Measurements from ENCODE around the gene FAM180B. TPM values are rescaled to one million over a fixed set of nuclear protein-coding genes. Genes with fewer than 3 reads are reported as not detected.
"Not testable (repeated sequence)": the region's sequence is repeated elsewhere in the genome, so short reads cannot be mapped to it uniquely, and the experiment has no call there.

FAM180B gene, protein sequence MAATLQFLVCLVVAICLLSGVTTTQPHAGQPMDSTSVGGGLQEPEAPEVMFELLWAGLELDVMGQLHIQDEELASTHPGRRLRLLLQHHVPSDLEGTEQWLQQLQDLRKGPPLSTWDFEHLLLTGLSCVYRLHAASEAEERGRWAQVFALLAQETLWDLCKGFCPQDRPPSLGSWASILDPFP
- polyA plus RNA-seq (ENCODE audit: insufficient read length in 10 of 10), result 1 to 10 TPM; 1.2 to 4.1 (median 2.7) TPM
- long read RNA-seq, donor 1, partial matches to known transcripts, result 0 of 1 reads
- long read RNA-seq, donor 1, other reads (novel, unspliced or antisense), result 0 of 1 reads
- long read RNA-seq, donor 2, result 0 reads
- long read RNA-seq, donor 3, result 0 reads
- long read RNA-seq, donor 4, partial matches to known transcripts, result 0 of 1 reads
- long read RNA-seq, donor 4, other reads (novel, unspliced or antisense), result 0 of 1 reads
- long read RNA-seq, donor 5, result 0 reads
- long read RNA-seq, donor 6, result 0 reads
- long read RNA-seq, donor 7, result 0 reads
- long read RNA-seq, donor 8, result 0 reads
- long read RNA-seq, donor 9, result 0 reads

DNA sequence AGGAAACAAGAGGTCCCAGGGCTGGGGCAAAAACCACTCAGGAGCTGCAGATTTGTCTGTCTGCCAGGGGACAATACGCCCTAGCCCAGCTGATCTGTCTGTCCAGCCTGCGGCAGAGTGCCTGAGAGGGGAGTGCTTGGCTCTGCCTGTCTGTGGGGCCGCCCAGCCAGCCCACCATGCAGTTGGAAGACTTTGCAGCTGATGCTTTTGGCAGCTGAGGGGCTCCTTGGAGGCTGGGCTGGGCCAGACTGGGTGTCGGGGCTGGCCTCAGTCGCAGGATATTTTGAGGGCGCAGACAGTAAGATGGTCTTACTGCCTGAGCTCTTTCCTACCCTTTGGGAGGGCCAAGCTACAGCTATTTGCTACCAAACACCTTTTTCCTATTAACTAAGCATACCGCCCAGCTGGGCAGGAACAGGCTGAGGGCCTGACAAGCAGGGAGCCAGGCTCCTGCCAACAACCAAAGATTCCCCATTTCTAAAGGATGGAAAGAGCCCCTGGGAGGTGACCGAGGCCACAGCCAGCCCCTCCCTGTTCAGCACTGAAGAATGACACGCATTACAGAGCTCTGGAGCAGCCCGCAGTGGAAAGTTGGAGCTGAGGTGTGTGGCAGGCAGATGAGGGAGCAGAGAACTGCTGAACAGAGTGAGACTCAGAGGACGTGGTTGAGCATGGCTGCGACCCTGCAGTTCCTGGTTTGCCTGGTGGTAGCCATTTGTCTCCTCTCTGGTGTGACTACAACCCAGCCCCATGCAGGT lies at the start of gene FAM180B:
Gene FAM180B (plus strand): TSS at position 581 of the 758 bp plus-strand sequence. CDS start 91 bp downstream, at position 672.
- peak in 2 of 3 donors; percentile 72 to 80 for DNase-seq

DNA sequence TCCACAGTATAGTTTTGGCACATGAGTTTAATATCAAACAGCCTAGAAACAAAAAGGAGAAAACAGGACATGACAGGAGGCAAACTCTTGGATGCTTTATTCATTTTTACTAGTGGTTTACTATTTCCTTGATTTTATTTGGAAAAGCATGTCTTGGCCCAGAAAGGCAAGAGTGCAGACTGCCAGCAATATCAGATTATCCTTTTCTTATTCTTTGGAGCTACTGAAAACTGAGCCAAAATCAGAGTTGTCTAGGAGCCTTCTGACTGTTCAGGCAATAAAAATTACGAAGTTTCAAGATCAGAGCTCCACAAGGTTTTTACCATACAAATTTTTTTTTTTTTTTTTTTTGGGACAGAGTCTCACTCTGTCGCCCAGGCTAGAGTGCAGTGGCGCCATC lies 49.6 kb upstream of the FAM180B start:
- DNase-seq, result peak in 2 of 3 donors; percentile 55 to 71

DNA sequence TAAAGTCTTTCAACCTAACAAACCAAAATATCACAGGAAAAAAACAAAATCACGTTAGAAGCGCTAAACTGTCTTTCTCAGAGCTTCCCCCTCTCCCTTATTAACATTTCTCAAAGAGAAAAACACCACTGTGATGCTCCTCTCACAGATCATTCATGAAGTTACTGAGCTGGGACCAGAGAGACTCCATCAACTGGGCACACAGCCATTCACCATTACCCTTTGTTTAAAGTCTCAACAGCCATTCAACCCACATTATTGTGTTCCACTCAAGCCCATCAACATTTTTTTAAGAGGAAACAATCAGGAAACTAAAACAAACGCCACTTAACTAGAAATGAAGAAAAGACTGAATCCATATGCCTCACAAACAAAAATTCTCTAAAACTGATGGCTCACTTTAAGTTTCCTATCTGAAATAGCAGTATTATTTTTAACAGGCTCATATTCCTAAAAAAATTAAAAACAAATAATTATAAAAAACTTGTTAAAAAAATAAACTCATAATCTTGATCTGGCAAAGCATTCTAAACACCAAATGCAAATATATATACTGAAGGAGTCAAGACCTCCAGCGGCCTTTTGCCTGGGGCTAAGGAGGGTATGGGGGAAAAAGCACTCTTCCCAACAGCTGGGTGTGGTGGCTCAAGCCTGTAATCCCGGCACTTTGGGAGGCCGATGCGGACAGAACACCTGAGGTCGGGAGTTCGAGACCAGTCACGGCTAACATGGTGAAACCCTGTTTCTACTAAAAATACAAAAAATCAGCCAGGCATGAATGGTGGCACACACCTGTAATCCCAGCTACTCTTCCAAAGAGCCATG lies 47.5 kb upstream of the FAM180B start:
- no peak for DNase-seq

DNA sequence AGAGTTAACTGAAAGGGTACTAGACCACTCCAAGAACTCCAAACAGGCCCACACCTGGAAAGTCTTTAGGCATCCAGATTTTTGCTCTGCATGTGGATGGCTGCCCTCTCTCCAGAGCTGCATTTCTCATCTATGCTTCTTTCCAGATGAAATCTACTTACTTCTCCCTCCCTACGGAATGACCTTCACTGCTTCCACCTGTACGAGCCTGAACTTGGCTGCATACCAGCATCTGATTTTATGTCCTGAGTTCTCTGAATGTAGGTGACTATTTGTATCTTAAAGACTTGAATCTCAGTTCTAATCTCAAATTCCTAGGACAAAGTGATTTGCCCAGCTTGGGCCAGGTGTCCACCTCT lies 46.8 kb upstream of the FAM180B start:
- no peak for DNase-seq

DNA sequence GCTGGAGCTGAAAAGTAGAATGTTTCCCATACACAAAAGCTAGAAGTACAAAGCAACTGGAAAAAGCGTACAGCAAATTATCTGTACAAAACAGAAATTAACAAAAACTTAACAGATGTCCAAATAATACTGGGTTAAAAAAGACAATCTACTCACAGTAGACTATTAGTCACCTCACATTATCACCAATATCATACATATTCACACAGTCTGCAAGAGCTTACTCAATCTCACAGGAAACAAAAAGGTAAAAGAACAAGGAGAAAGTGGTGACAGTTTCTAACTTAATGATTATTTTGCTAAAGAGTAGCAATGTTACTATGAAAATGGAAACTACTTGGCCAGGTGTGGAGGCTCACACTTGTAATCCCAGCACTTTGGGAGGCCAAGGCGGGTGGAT lies 45.4 kb upstream of the FAM180B start:
- DNase-seq, result no peak

DNA sequence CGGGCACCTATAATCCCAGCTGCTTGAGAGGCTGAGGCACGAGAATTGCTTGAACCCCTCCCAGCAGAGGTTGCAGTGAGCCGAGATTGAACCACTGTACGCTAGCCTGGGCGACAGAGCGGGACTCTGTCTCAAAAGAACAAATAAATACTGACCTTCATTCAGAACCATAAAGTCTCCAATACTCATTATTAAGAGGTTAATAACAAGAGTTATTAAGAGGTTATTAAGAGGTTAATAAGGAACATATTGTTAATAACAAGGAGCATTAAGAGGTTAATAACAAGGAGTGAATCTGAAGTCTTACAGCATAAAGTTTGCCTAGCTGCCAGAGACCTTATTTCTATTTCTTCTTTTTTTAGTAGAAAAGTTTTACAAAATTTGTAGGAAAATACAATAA lies 41.2 kb upstream of the FAM180B start:
- no peak for DNase-seq

DNA sequence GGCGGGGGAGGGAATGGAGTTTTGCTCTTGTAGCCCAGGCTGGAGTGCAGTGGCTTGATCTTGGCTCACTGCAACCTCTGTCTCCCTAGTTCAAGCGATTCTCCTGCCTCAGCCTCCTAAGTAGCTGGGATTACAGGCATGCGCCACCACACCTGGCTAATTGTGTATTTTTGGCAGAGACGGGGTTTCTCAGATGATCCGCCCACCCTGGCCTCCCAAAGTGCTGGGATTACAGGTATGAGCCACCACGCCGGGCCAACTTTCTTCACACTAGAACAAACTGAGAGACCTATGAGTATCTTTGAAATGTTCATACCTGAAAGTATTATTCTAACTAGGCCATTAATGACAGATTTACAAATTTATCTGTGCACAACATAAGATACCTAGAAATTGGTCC lies 40.2 kb upstream of the FAM180B start:
- DNase-seq, result not testable (repeated sequence)

DNA sequence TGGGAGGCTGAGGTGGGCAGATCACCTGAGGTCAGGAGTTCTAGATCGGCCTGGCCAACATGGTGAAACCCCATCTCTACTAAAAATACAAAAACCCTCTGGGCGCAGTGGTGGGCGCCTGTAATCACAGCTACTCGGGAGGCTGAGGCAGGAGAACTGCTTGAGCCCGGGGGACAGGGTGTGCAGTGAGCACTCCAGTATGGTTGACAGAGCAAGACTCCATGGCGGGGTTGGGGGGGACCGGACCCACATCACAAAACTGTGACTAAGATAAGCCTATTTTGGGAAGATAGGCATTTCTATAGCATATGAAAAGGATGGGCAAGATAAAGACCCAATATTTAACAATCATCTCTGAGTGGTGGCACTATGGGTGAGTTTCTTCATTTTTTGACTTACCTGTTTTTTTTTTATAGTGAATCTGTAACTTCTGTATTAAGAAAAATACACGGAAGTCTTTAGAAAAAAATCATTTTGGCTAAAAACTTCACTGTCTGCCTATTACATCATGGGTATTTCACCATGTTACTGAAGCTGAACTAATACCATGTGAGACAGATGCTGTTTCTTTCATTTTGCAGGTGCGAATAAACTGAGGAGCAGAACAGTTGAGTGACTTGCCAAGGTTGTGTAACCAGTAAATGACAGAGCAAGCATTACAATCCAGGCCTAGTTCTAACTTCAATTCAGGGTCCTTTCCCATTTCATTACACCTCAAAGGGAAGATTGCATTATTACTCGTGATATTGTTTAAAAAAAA lies 36.0 kb upstream of the FAM180B start:
- no peak for DNase-seq

DNA sequence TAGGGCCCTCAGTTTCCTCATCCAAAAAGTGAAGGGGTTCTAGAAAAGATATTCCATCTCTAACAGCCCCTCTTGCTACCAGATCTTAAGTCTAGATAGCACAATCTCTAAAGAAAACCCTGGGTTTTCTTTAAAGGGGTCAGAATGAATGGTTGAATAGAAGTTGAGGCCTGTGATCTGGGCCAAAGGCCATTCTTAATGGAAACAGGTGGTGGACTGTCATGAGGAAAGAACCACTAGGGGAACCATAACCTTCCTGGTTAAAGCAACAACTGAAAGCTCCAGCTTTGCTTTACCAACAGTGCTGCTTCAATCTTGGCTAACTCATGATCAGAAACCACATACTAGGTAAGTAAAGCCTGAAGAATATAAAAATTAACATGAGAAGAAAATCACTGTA lies 35.4 kb upstream of the FAM180B start:
- DNase-seq, result no peak

DNA sequence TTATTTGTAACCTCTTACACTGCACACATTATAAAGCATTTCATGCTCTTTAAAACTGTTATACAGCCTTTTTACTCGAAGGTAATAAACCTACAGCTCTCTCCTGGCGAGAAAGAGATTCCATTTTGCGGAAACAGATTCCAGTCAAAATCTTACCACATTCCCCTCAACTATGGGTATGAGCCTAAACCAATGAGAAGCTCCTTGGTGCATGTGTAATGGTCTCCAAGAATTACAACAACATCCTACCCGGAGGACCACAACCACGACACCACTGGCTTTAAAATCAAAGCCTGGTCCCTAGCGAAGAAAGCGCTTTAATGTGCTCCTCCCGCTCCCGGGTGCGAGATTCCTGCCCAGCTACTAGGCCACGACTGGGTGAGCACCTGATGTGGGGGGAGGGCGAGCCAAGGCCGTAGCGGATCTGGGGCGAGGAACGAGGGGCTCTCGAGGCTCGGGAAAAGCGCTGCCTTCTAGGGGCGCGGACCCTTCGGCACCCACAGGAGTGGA lies 34.4 kb upstream of the FAM180B start:
- peak in 2 of 3 donors; percentile 20 to 33 for DNase-seq

DNA sequence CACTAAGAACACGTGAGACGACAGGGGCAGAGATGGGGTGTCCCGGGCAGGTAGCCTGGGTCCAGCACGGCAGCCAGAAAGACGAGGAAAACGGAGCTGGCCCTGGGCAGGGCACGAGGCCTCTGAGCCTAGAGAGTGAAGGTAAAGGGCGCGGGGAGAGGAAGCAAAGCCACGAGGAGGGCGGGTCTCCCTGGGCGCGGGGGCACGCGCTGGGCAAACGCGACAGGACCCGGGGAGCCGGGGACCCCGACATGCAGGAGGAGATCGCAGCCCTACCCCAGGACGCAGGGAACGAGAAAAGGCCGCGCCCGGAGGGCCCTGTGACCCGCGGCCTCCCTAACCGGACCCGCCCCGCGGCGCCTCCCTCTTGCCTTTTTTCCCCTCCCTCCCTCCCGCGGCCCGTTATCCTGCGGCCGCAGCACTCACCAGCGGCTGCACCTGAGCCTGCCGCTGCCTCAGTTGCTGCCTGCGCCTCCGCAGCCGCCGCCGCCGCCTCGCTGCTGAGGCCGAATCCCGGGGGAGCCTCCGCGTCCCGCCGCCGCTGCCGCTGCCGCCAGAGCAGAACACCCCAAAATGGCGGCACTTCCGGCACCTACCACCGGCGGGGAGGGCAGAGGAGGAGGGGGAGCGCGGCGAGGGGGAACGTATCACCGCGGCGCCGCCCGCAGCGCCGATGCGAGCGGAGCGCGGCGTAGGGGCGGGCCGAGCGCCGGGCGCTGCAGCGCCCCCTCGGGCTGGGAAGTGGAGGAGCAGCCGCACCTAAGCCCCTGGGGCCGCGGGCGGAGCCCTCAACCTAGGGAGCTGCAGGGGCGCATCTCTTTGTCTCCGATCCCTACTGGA lies 33.7 kb upstream of the FAM180B start, which contains the start of gene CELF1:
Gene CELF1 (minus strand): TSS at position 567 of the 840 bp plus-strand sequence. CDS start 53,609 bp downstream, outside the sequence.
- peak; percentile 90 to 98 (median 94) for DNase-seq

DNA sequence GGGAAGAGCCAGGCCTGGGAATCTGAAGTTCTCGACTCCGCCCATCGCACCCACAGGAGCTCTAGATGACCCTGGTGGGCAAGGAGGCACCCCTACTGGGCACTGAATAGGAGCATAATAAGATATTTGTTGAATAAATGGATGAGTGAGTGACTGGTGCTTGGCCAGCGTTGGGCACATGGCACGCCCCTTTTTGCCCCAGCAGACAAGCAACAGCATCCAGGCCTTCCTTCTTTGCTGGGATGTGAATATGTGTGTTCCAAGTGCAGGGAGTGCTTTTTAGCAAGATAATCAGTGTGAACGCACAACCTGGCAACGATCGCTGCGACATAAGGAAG lies 33.1 kb upstream of the FAM180B start:
- no peak for DNase-seq

DNA sequence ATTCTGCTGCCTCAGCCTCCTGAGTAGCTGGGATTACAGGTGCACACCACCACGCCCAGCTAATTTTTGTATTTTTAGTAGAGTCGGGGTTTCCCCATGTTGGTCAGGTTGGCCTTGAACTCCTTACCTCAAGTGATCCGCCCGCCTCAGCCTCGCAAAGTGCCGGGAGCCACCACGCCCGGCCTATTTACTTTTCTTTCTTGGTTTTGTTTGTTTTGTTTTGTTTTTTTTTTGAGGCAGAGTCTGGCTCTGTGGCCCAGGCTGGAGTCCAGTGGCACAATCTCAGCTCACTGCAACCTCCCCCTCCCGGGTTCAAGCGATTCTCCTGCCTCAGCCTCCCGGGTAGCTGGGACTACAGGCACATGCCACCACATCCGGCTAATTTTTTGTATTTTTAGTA lies 29.5 kb upstream of the FAM180B start:
- not testable (repeated sequence) for DNase-seq

DNA sequence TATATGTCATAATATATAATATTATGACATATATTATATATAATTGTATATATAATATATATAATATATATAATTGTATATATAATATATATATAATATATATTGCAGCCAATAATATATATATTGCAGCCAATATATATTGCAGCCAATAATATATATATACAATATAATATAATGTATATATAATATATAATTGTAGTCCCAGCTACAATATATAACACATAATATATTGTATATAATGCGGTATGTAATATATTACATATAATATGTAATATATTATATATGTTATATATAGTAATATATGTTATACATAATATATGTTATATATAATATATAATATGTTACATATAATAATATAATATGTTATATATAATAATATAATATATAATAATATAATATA lies 27.8 kb upstream of the FAM180B start:
- DNase-seq, result no peak

DNA sequence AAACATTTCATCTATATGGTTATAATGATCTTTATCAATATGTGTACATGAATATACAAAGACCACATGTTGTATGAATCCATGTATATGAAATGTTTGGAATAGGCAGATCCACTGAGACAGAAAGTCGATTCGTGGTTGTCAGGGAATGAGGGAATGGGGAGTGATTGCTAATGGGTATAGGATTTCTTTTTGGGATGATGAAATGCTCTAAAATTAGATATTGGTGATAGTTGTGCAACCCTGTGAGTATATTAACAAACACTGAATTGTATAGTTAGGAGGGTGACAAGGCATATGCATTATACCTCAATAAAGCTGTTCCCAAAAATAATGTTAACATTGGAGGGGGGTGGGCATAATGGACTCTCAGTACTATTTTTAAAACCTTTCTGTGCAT lies 26.1 kb upstream of the FAM180B start:
- DNase-seq, result no peak

DNA sequence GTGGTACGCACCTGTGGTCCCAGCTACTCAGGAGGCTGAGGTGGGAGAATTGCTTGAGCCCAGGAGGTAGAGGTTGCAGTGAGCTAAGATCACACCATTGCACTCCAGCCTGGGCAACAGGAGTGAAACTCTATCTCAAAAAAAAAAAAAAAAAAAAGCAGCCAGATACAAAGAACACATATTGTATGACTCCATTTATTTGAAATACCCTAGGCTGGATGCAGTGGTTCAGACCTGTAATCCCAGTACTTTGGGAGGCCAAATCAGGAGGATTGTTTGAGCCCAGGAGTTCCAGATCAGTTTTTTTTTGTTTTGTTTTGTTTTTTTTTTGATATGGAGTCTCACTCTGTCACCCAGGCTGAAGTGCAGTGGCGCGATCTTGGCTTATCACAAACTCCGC lies 24.1 kb upstream of the FAM180B start:
- not testable (repeated sequence) for DNase-seq

DNA sequence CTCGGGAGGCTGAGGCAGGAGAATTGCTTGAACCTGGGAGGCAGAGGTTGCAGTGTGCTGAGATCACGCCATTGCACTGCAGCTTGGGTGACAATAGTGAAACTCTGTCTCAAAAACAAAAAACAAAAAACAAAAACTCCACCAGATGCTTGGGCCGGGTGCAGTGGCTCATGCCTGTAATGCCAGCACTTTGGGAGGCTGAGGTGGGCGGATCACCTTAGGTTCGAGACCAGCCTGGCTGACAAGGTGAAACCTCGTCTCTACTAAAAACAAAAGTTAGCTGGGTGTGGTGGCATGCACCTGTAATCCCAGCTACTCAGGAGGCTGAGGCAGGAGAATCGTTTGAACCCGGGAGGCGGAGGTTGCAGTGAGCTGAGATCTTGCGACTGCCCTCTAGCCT lies 22.1 kb upstream of the FAM180B start:
- not testable (repeated sequence) for DNase-seq

DNA sequence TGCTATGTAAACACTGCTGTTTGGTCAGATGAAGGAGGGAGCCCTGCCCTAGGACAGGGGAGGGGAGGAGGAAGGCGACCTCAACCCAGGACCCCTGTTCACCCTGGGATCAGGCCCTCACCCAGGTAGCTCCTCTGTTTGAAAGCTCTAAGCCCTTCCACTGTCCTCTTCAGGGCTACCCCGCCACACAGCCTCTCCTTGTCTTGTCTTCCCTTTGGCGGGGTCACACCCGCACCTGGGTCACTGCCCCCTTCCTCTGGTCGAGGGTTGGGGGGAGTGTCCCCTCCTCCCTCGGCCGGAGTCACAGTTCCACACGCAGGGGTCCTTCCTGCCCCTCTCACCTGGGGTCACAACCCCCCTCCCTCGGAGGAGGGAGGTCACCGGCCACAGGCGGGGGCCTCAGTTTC lies 21.5 kb upstream of the FAM180B start:
- DNase-seq, result no peak

DNA sequence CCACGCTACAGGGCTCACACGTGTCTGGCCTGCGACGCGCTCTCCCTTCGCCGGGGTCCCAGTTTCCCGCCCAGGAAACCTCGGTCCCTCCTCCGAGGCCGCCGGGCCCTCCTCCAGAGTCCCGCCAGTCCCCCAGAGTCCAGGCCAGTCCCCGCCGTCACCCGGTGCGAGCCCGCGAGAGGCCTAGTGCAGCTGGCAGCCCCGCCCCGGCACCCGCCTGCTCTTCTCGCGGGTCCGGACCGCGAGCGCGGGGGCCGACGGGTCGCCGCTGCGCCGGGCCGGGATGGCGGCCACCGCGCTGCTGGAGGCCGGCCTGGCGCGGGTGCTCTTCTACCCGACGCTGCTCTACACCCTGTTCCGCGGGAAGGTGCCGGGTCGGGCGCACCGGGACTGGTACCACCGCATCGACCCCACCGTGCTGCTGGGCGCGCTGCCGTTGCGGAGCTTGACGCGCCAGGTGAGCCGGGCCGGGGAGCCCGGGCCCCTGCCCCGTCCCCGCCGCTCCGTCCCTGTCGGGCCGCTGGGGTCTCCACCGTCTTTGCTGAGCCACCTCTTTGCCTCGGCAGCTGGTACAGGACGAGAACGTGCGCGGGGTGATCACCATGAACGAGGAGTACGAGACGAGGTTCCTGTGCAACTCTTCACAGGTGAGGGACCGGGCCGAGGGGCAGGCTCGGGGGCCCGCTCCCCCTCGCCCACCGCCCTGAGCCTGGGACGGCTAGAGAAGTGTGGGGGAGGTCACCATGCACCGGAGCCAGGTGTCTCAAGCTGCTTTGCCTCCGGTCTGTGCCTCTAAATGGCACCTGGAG lies 20.9 kb upstream of the FAM180B start, which contains the start of gene PTPMT1:
Gene PTPMT1 (plus strand): TSS at position 260 of the 809 bp plus-strand sequence. CDS start 24 bp downstream, at position 284.
- peak in 2 of 3 donors; percentile 72 to 84 for DNase-seq

Data from muscle of back (tissue), 13 donors.